Motor neuron (in vitro differentiated cells): Measurements from ENCODE around the gene ABCB9. TPM values are rescaled to one million over a fixed set of nuclear protein-coding genes. Genes with fewer than 3 reads are reported as not detected.

Experiments used
- ATAC-seq, 8 experiments: fragments of 200-7000 bp; cut with Tn5 transposase; replicated peaks in 6 of 8; 2 replicates each; pipeline ENCODE4 v1.8.0; 2021; ENCODE audit warnings: mild to moderate bottlenecking in 8 of 8, moderate library complexity in 8 of 8
- H3K27ac ChIP-seq, 2 donors: fragments of 250-450 bp; sonication (Bioruptor Pico); 2 replicates each; pipeline ENCODE4 v1.9.0; 2021; ENCODE audit warnings: antibody characterized with exemption in 2 of 2, mild to moderate bottlenecking in 2 of 2, moderate library complexity in 1 of 2
- H3K4me1 ChIP-seq, 2 donors: fragments of 250-450 bp; sonication (Bioruptor Pico); replicated peaks in 1 of 2; 2 replicates each; pipeline ENCODE4 v1.6.1; 2021; ENCODE audit warnings: antibody characterized with exemption in 2 of 2, mild to moderate bottlenecking in 2 of 2, moderate library complexity in 1 of 2
- H3K4me3 ChIP-seq, 5 donors: fragments of 250-450 bp; sonication (Bioruptor Pico); 2 replicates each; pipeline ENCODE4 v1.9.0; 2021; ENCODE audit warnings: antibody characterized with exemption in 5 of 5, mild to moderate bottlenecking in 5 of 5, moderate library complexity in 4 of 5
- WGBS, 10 experiments: fragments of 450-650 bp; shearing (Covaris generic); methylation state at CpG; one replicate each; pipeline ENCODE4 v1.0.0; 2022; 5-methylcytosine and 5-hydroxymethylcytosine counted together
- in situ Hi-C, 9 experiments: fragments of 400-800 bp; cut with MboI; loops; one replicate each; pipeline ENCODE4 v1.15.0; 2021; ENCODE audit warnings: low sequenced_read_pairs in 9 of 9, low pct_unique_long_range_greater_than_20kb in 2 of 9; ENCODE audit not compliant: unreplicated experiment in 9 of 9
- total RNA-seq, 8 experiments: library from RNA; unstranded; fragments of 300-600 nt; gene quantifications; 2 replicates each; pipeline versions ENCODE4 v1.2.3 to v1.2.4, GENCODE V29; 2022

Gene ABCB9
- total RNA-seq, 8 experiments from 2014 or later, result 5.2 to 23.6 (median 9.4) TPM

- ATAC-seq, result no peak
- in situ Hi-C loops, result loop anchor here in 4 of 9 experiments (25.0 kb wide), 1 partner anchor 102 kb away; no protein-coding TSS in a partner anchor
- Histone ChIP-seq H3K27ac (no peak overlapping the region), H3K4me3 (no peak overlapping the region), H3K4me1 (peaks cover 10 to 12% of the 10 kb centered on the region in 2 donors)
- 36 to 82% methylated on average over 3 of the region's 8 CpGs; no CpG with 5 or more reads in 8 of the 10 experiments for WGBS, 10 experiments
Observed at GRCh38 chr12:122963941-122964265, 2.4 kb downstream of the ABCB9 start.

GRCh38 chr12:122961531-122962329, 4.5 kb downstream of the ABCB9 start:
- Histone ChIP-seq H3K4me1 (peaks cover 10 to 12% of the 10 kb centered on the region in 2 donors), H3K4me3 (no peak overlapping the region), H3K27ac (no peak overlapping the region)
- ATAC-seq, result no peak
- in situ Hi-C loops, result loop anchor here in 4 of 9 experiments (25.0 kb wide), 1 partner anchor 99 kb away; no protein-coding TSS in a partner anchor
- WGBS, 10 experiments, result 35 to 100% (median 88%) methylated on average over 1 to 6 of the region's 10 CpGs; no CpG with 5 or more reads in 4 of the 10 experiments

GRCh38 chr12:122960193-122960569, 6.1 kb downstream of the ABCB9 start:
- Histone ChIP-seq H3K4me3 (no peak overlapping the region), H3K4me1 (peaks cover 1 to 10% of the 10 kb centered on the region in 2 donors), H3K27ac (no peak overlapping the region)
- in situ Hi-C loops, result loop anchor here in 4 of 9 experiments (25.0 kb wide), 1 partner anchor 98 kb away; no protein-coding TSS in a partner anchor
- ATAC-seq, result no peak
- WGBS, 10 experiments, result 80 to 100% (median 100%) methylated on average over 1 to 3 of the region's 8 CpGs; no CpG with 5 or more reads in 3 of the 10 experiments

- no peak overlapping the region for H3K4me3 ChIP-seq
- in situ Hi-C loops, result loop anchor here in 5 of 9 experiments (10.0 to 25.0 kb wide), 3 partner anchors 97 to 165 kb away; no protein-coding TSS in a partner anchor
- H3K27ac ChIP-seq, result no peak overlapping the region
- ATAC-seq, result no peak
- WGBS, 10 experiments, result 90 to 100% (median 98%) methylated on average over 1 to 12 of the region's 35 CpGs; no CpG with 5 or more reads in 4 of the 10 experiments
- peaks cover 0 to 5% of the 10 kb centered on the region in 2 donors for H3K4me1 ChIP-seq
Observed at GRCh38 chr12:122959566-122960192, 6.6 kb downstream of the ABCB9 start.

- ATAC-seq, result no peak
- in situ Hi-C loops, result loop anchor here in 5 of 9 experiments (10.0 to 25.0 kb wide), 3 partner anchors 96 to 164 kb away; no protein-coding TSS in a partner anchor
- Histone ChIP-seq H3K4me3 (no peak overlapping the region), H3K27ac (no peak overlapping the region), H3K4me1 (no peaks in the 10 kb centered on the region)
- 76 to 100% (median 93%) methylated on average over 1 to 5 of the region's 5 CpGs; no CpG with 5 or more reads in 2 of the 10 experiments for WGBS, 10 experiments
Observed at GRCh38 chr12:122958198-122958888, 7.9 kb downstream of the ABCB9 start.

GRCh38 chr12:122956035-122956434, 10.2 kb downstream of the ABCB9 start:
- ATAC-seq, result no peak
- in situ Hi-C loops, result loop anchor here in 5 of 9 experiments (10.0 to 25.0 kb wide), 3 partner anchors 94 to 161 kb away; no protein-coding TSS in a partner anchor
- WGBS, 10 experiments, result 20 to 100% (median 75%) methylated on average over 1 to 2 of the region's 2 CpGs; no CpG with 5 or more reads in 6 of the 10 experiments
- H3K4me3 ChIP-seq, result no peak overlapping the region
- H3K4me1 ChIP-seq, result no peaks in the 10 kb centered on the region
- H3K27ac ChIP-seq, result no peak overlapping the region

GRCh38 chr12:122955156-122955555, 11.1 kb downstream of the ABCB9 start:
- no peaks in the 10 kb centered on the region for H3K4me1 ChIP-seq
- no peak overlapping the region for H3K4me3 ChIP-seq
- in situ Hi-C loops, result loop anchor here in 5 of 9 experiments (10.0 to 25.0 kb wide), 3 partner anchors 93 to 160 kb away; no protein-coding TSS in a partner anchor
- 64 to 96% (median 73%) methylated on average over 3 to 7 of the region's 8 CpGs; no CpG with 5 or more reads in 5 of the 10 experiments for WGBS, 10 experiments
- no peak for ATAC-seq
- H3K27ac ChIP-seq, result no peak overlapping the region

GRCh38 chr12:122951979-122952892, 14.0 kb downstream of the ABCB9 start:
- no peak overlapping the region for H3K4me3 ChIP-seq
- in situ Hi-C loops, result loop anchor here in 5 of 9 experiments (10.0 to 25.0 kb wide), 3 partner anchors 90 to 157 kb away; no protein-coding TSS in a partner anchor
- 20 to 100% (median 67%) methylated on average over 1 to 9 of the region's 12 CpGs; no CpG with 5 or more reads in 1 of the 10 experiments for WGBS, 10 experiments
- H3K27ac ChIP-seq, result no peak overlapping the region
- ATAC-seq, result peak; percentile 90 to 100 (median 94)
- no peaks in the 10 kb centered on the region for H3K4me1 ChIP-seq

GRCh38 chr12:122951406-122951805, 14.9 kb downstream of the ABCB9 start:
- ATAC-seq, result no peak
- H3K27ac ChIP-seq, result no peak overlapping the region
- in situ Hi-C loops, result loop anchor here in 5 of 9 experiments (10.0 to 25.0 kb wide), 3 partner anchors 89 to 157 kb away; no protein-coding TSS in a partner anchor
- no peak overlapping the region for H3K4me3 ChIP-seq
- 46 to 100% (median 74%) methylated on average over 1 to 6 of the region's 9 CpGs; no CpG with 5 or more reads in 1 of the 10 experiments for WGBS, 10 experiments
- no peaks in the 10 kb centered on the region for H3K4me1 ChIP-seq

- 80 to 100% (median 85%) methylated on average over 1 to 6 of the region's 27 CpGs; no CpG with 5 or more reads in 4 of the 10 experiments for WGBS, 10 experiments
- no peak for ATAC-seq
- H3K4me3 ChIP-seq, result no peak overlapping the region
- H3K27ac ChIP-seq, result no peak overlapping the region
- in situ Hi-C loops, result loop anchor here in 5 of 9 experiments (10.0 to 25.0 kb wide), 3 partner anchors 88 to 155 kb away; no protein-coding TSS in a partner anchor
- no peaks in the 10 kb centered on the region for H3K4me1 ChIP-seq
Observed at GRCh38 chr12:122949816-122950675, 16.2 kb downstream of the ABCB9 start.

- no peak for ATAC-seq
- 100% methylated on average over 1 of the region's 8 CpGs; no CpG with 5 or more reads in 7 of the 10 experiments for whole genome bisulfite sequencing, 10 experiments
- in situ Hi-C loops, result no loop called here
- H3K27ac ChIP-seq, result no peak overlapping the region
- H3K4me3 ChIP-seq, result no peak overlapping the region
- H3K4me1 ChIP-seq, result no peaks in the 10 kb centered on the region
Observed at GRCh38 chr12:122949405-122949804, 16.9 kb downstream of the ABCB9 start.
